Suprapubic skin (tissue), 4 donors: ENCODE data around the gene GMDS. TPM values are rescaled to one million over a fixed set of nuclear protein-coding genes. Genes with fewer than 3 reads are reported as not detected.
"Not testable (repeated sequence)": the region's sequence is repeated elsewhere in the genome, so short reads cannot be mapped to it uniquely, and the experiment has no call there.

Experiments
- DNase-seq, 2 donors: peaks; one replicate each; pipeline ENCODE4 v3.0.0-alpha.2; 2019; ENCODE audit warnings: low spot score in 2 of 2
- H3K27ac ChIP-seq: fragments of 200-600 bp; sonication (generic); one replicate; pipeline ENCODE4 v1.5.1; 2019
- H3K27me3 ChIP-seq: fragments of 200-600 bp; sonication (generic); one replicate; pipeline ENCODE4 v1.5.1; 2019
- H3K36me3 ChIP-seq: fragments of 200-600 bp; sonication (generic); one replicate; pipeline ENCODE4 v1.5.1; 2019
- H3K4me1 ChIP-seq: fragments of 200-600 bp; sonication (generic); one replicate; pipeline ENCODE4 v1.5.1; 2019
- H3K4me3 ChIP-seq: fragments of 200-600 bp; sonication (generic); one replicate; pipeline ENCODE4 v1.5.1; 2019; ENCODE audit warnings: mild to moderate bottlenecking
- H3K9me3 ChIP-seq: fragments of 200-600 bp; sonication (generic); one replicate; pipeline ENCODE4 v1.5.1; 2019
- CTCF ChIP-seq, 2 donors: fragments of 200-600 bp in 1 of 2; fragments of 450-650 bp in 1 of 2; sonication (generic) in 1 of 2; IDR thresholded peaks; one replicate each; pipeline ENCODE4 v1.5.1; 2016 to 2019; ENCODE audit warnings: antibody characterized with exemption in 2 of 2, mild to moderate bottlenecking in 1 of 2, moderate library complexity in 1 of 2
- EP300 ChIP-seq: sonication (generic); formaldehyde crosslinking; IDR thresholded peaks from one replicate; pipeline ENCODE4 v1.6.1; 2017; ENCODE audit warnings: antibody characterized with exemption
- POLR2A ChIP-seq, 2 donors: fragments of 450-650 bp; IDR thresholded peaks; one replicate each; pipeline ENCODE4 v1.6.1; 2017; ENCODE audit warnings: antibody characterized with exemption in 2 of 2, mild to moderate bottlenecking in 2 of 2, moderate library complexity in 2 of 2
- POLR2AphosphoS5 ChIP-seq, 3 donors: sonication (generic); formaldehyde crosslinking; IDR thresholded peaks; one replicate each; pipeline ENCODE4 v1.6.1; 2017; ENCODE audit warnings: antibody characterized with exemption in 3 of 3
- WGBS: methylation state at CpG from one replicate; pipeline ENCODE4 v1.1.5; 2018; 5-methylcytosine and 5-hydroxymethylcytosine counted together
- total RNA-seq, 4 donors: library from RNA; depleted of rRNA; stranded (reverse); fragments of >200 nt; gene quantifications; one replicate each; pipeline ENCODE4 v1.1.0, GENCODE V29; 2016

The GMDS gene
- total RNA-seq, 4 donors from 2014 or later, result 11.7 to 19.3 (median 13.2) TPM

GRCh38 chr6:1697688-1698351, 547.6 kb downstream of the GMDS start:
- Histone ChIP-seq H3K27me3 (no peaks in the 10 kb centered on the region), H3K4me3 (no peak overlapping the region), H3K4me1 (peaks cover 9% of the 10 kb centered on the region), H3K27ac (no peak overlapping the region), H3K9me3 (no peaks in the 10 kb centered on the region), H3K36me3 (no peaks in the 10 kb centered on the region)
- no peak for DNase-seq
- 95% methylated on average over 10 of the region's 10 CpGs for WGBS
- TF ChIP-seq EP300 (no peak), CTCF (IDR thresholded peaks at IDR 0.05) (no peak), POLR2A (IDR thresholded peaks at IDR 0.05) (no peak), POLR2AphosphoS5 (IDR thresholded peaks at IDR 0.05) (no peak)

GRCh38 chr6:1696463-1696850, 548.9 kb downstream of the GMDS start:
- H3K4me3 ChIP-seq, result no peak overlapping the region
- no peaks in the 10 kb centered on the region for H3K4me1 ChIP-seq
- no peaks in the 10 kb centered on the region for H3K27me3 ChIP-seq
- WGBS, result 84% methylated on average over 6 of the region's 6 CpGs
- no peak for DNase-seq
- TF ChIP-seq POLR2AphosphoS5 (IDR thresholded peaks at IDR 0.05) (no peak), POLR2A (IDR thresholded peaks at IDR 0.05) (no peak), EP300 (no peak), CTCF (IDR thresholded peaks at IDR 0.05) (no peak)
- no peaks in the 10 kb centered on the region for H3K9me3 ChIP-seq
- H3K36me3 ChIP-seq, result no peaks in the 10 kb centered on the region
- H3K27ac ChIP-seq, result no peak overlapping the region

- TF ChIP-seq CTCF (IDR thresholded peaks at IDR 0.05) (no peak), EP300 (no peak), POLR2AphosphoS5 (IDR thresholded peaks at IDR 0.05) (no peak), POLR2A (IDR thresholded peaks at IDR 0.05) (no peak)
These were observed 549.6 kb downstream of the GMDS start for GRCh38 chr6:1695546-1696462.

GRCh38 chr6:1691828-1692227, 553.6 kb downstream of the GMDS start:
- not testable (repeated sequence) for DNase-seq, H3K27ac ChIP-seq, H3K36me3 ChIP-seq, H3K9me3 ChIP-seq, H3K4me3 ChIP-seq, H3K27me3 ChIP-seq, H3K4me1 ChIP-seq
- WGBS, result 87% methylated on average over 2 of the region's 2 CpGs

More at GRCh38 chr6:1695546-1696462, 549.6 kb downstream of the GMDS start:
- H3K27me3 ChIP-seq, result no peaks in the 10 kb centered on the region
- no peak overlapping the region for H3K27ac ChIP-seq
- no peak overlapping the region for H3K4me3 ChIP-seq
- no peaks in the 10 kb centered on the region for H3K4me1 ChIP-seq
- H3K36me3 ChIP-seq, result no peaks in the 10 kb centered on the region
- no peaks in the 10 kb centered on the region for H3K9me3 ChIP-seq
- 79% methylated on average over 10 of the region's 10 CpGs for WGBS
- DNase-seq, result no peak

GRCh38 chr6:1690656-1691055, 554.7 kb downstream of the GMDS start:
- H3K27ac ChIP-seq, result not testable (repeated sequence)

GRCh38 chr6:1689141-1689540, 556.3 kb downstream of the GMDS start:
- no peaks in the 10 kb centered on the region for H3K36me3 ChIP-seq
- no peak overlapping the region for H3K27ac ChIP-seq
- H3K9me3 ChIP-seq, result no peaks in the 10 kb centered on the region
- no peak overlapping the region for H3K4me3 ChIP-seq
- 67% methylated on average over 1 of the region's 1 CpG for WGBS
- no peak for DNase-seq
- TF ChIP-seq POLR2AphosphoS5 (IDR thresholded peaks at IDR 0.05), result no peak
- no peak for TF ChIP-seq CTCF (IDR thresholded peaks at IDR 0.05)
- no peak for TF ChIP-seq EP300
- TF ChIP-seq POLR2A (IDR thresholded peaks at IDR 0.05), result no peak
- H3K27me3 ChIP-seq, result no peaks in the 10 kb centered on the region
- H3K4me1 ChIP-seq, result peaks cover 21% of the 10 kb centered on the region

More at GRCh38 chr6:1690656-1691055, 554.7 kb downstream of the GMDS start:
- H3K27me3 ChIP-seq, DNase-seq, H3K9me3 ChIP-seq, H3K36me3 ChIP-seq, H3K4me3 ChIP-seq: not testable (repeated sequence)
- H3K4me1 ChIP-seq, result peaks cover 17% of the 10 kb centered on the region
- WGBS, result 73% methylated on average over 2 of the region's 2 CpGs
